Activated CD8-positive, alpha-beta memory T cell treated with anti-CD3 and anti-CD28 coated beads, Interleukin-2, amount 50 U/mL, for 1 hour (primary cell): ENCODE measurements around the gene TRIM45.
"Not testable (repeated sequence)": the region's sequence is repeated elsewhere in the genome, so short reads cannot be mapped to it uniquely, and the experiment has no call there.

ENCODE experiments used
- DNase-seq: peaks from one replicate; pipeline ENCODE4 v3.0.0-alpha.2; 2020; ENCODE audit errors: extremely low read depth

Gene TRIM45

GRCh38 chr1:117130526-117130925 is 9.0 kb upstream of the TRIM45 start:
- no peak for DNase-seq

GRCh38 chr1:117128323-117129079 is 7.0 kb upstream of the TRIM45 start:
- DNase-seq, result no peak

GRCh38 chr1:117127795-117128194 is 6.2 kb upstream of the TRIM45 start:
- DNase-seq, result no peak

- no peak for DNase-seq
Observed at GRCh38 chr1:117124661-117125060, 3.1 kb upstream of the TRIM45 start.

- no peak for DNase-seq
Observed at GRCh38 chr1:117123274-117123673, 1.7 kb upstream of the TRIM45 start.

GRCh38 chr1:117122330-117123025 is 929 bp upstream of the TRIM45 start:
- no peak for DNase-seq

GRCh38 chr1:117120774-117121588 is 568 bp downstream of the TRIM45 start:
- DNase-seq, result no peak

- not testable (repeated sequence) for DNase-seq
Observed at GRCh38 chr1:117119144-117119543, 2.4 kb downstream of the TRIM45 start.

- no peak for DNase-seq
Observed at GRCh38 chr1:117118137-117118536, 3.4 kb downstream of the TRIM45 start.

- no peak for DNase-seq
Observed at GRCh38 chr1:117117697-117118096, 3.9 kb downstream of the TRIM45 start.

- DNase-seq, result no peak
Observed at GRCh38 chr1:117116784-117117130, 4.8 kb downstream of the TRIM45 start.

- DNase-seq, result no peak
Observed at GRCh38 chr1:117116090-117116783, 5.3 kb downstream of the TRIM45 start.

GRCh38 chr1:117114877-117115276 is 6.7 kb downstream of the TRIM45 start:
- DNase-seq, result no peak

- DNase-seq, result no peak
Observed at GRCh38 chr1:117113199-117113598, 8.3 kb downstream of the TRIM45 start.

- no peak for DNase-seq
Observed at GRCh38 chr1:117112047-117112717, 9.4 kb downstream of the TRIM45 start.

- no peak for DNase-seq
Observed at GRCh38 chr1:117110774-117111173, 10.8 kb downstream of the TRIM45 start.

- no peak for DNase-seq
Observed at GRCh38 chr1:117107364-117107763, 14.2 kb downstream of the TRIM45 start.

- no peak for DNase-seq
Observed at GRCh38 chr1:117106478-117106877, 15.1 kb downstream of the TRIM45 start.

- DNase-seq, result no peak
Observed at GRCh38 chr1:117105722-117106121, 15.8 kb downstream of the TRIM45 start.

GRCh38 chr1:117104986-117105385 is 16.6 kb downstream of the TRIM45 start:
- no peak for DNase-seq

GRCh38 chr1:117101858-117102257 is 19.7 kb downstream of the TRIM45 start:
- DNase-seq, result not testable (repeated sequence)
